GM18507 (cell line): ENCODE data around the gene ILKAP.
"Not testable (repeated sequence)": the region's sequence is repeated elsewhere in the genome, so short reads cannot be mapped to it uniquely, and the experiment has no call there.

Experiments used
- DNase-seq: peaks from one replicate; pipeline ENCODE4 v3.0.0; 2011; ENCODE audit warnings: low read depth; ENCODE audit not compliant: insufficient read length; ENCODE audit errors: extremely low spot score
- FAIRE-seq: peaks from 2 replicates; lab custom pipeline; 2011; peaks lifted over from hg19 to GRCh38; lab: Jason Lieb, UNC

Gene ILKAP

GRCh38 chr2:238207006-238207405 is 3.5 kb upstream of the ILKAP start:
- FAIRE-seq (no peak), DNase-seq (no peak)

DNA sequence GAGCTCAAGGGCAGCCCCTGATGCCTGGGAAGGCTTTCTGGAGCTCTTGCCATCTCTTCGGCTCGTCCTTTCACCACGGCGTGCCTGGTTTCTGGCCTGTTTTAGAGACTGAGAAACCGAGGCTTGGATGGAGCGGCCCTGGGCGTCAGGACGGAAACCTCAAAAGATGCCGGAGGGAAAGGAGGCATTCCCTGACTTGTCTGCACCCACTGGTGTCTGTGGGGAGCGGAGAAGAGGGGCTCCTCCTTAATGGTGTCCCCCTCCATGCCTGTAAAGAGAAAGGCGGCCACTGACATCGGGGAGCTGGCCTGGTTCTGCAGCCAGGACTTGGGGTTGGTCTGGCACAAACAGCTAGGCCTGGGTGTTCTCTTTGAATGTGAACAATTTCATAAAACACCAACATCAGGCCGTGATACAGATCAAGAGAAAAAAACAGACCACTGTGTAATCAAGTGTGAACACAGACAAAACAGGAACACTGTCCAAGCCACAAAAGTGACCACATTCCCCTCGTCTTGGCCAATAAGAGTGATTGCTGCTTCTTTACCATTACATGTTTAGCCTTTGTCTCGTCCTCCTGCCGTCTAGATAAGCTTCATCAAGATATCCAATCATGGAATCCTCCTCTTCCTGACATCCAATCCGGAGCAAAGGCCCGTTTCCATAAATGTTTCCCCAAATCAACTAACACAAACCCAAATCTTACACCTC is 633 bp upstream of the ILKAP start:
- no peak for FAIRE-seq
- no peak for DNase-seq

DNA sequence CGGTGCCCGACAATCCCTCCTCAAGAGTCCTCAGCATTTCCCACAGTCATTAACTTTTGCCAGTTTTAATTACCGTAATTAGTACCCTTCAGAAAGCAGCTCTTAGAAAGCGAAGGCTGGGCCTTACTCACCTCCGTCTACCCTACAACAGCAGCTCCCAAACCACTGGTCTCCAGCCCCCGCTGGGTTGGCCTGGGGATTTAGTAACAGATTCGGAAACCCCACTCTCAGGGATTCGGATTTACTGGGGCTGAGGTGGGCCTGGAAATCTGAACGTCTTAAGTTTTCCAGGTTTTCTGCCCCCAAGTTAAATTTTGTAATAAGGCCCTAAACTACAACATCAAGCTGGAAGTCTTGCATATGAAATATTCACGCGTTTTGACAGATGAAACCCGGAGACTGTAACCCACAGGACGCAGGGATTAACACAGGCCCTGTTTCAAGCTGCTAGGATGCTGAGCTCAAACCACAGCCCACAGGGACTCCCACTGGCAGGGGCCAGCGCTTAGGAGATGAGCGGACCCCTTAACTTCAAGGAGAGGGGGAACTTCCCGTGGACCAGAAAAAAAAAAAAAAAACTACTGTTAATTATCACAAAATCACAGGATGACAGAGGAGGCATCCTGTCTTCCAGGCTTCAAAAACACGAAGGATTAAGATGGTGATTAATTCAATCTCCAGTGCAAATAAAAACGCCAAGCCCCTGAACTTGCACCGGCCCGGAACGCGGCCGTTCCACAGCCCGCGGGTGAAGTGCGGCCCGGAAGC is 985 bp downstream of the ILKAP start:
- no peak for FAIRE-seq
- no peak for DNase-seq

- FAIRE-seq (no peak), DNase-seq (no peak)
Measured at GRCh38 chr2:238190445-238190844, 13.1 kb downstream of the ILKAP start.

DNA sequence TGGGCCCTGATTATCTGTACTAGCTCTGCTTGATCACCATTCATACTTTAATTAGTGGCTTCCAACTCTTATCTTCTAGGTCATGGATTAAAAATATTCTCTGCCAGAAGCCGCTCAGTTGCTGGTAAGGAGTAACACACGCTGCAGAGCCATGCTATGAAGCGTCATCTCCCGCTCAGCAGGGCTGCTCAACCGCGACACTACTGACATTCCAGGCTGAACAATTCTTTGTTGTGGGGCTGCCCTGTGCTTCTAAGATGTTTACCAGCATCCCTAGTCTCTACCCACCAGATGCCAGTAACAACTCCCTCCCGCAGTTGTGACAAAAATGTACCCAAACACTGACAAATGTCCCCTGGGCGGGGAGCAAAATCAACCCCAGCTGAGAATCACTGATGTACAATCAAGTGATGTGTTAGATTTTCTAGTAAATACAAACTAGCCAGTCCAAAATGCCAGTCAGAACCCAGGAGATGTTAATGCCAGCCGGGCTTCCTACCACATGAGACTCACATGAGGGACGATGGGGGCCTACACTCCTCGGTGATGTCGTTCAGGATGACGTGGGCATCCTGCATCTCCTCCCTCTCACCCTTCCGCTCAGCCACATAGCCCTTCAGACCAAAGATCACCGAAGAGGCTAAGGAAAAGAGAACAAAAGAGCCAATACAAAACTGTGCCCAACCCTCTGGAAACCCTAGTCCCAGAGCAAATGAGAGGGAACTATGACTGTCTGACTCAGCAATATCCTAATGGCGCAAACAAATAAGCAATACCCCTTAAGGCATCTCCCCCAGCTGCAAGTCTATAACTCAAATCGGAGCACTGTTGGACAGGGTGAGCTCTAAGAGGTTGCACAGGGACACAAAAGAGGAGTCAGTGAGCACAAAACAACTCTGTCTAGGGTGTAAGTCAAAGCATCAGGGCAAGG is 15.6 kb downstream of the ILKAP start:
- DNase-seq, result no peak
- FAIRE-seq, result no peak

DNA sequence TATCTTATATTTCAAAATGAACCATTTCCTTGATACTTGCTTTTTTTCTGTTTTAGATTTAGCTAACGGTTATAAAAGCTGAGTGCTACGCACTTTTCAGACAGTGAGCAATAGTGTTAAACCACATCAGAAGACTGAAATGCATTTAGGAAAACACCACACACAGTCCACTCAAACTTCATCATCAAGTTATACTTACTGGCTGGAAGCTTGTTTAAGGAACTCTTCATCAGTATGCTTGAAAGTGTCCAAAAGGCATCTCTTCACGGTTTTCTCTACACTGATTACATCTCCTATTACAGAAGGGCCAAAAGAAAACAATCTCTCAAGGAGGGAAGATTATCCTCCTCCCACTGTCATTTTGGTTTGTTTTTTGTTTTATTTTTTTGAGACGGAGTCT is 19.7 kb downstream of the ILKAP start:
- no peak for DNase-seq
- no peak for FAIRE-seq

GRCh38 chr2:238182362-238182761 is 21.1 kb downstream of the ILKAP start:
- DNase-seq, result no peak
- no peak for FAIRE-seq

GRCh38 chr2:238180554-238180953 is 22.9 kb downstream of the ILKAP start:
- no peak for DNase-seq
- no peak for FAIRE-seq

DNA sequence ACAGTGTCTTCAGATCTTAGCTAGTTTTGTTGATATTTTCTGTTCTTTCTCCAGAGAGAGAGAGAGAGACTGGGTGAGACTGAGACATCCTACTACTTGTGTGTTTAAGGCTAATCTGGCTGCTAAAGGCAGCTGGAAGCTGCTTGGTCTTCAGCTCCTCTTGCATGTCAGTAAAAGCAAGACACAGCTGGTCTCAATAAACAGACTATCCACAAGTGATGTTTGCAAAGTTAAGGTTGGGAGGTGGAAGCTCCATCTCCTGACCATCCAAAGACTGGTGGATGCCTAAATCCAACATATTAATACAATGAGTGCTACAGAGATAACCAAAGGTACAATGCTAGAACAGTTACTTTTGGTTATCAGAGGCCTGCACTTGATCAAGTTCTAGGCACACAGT is 26.9 kb downstream of the ILKAP start:
- DNase-seq, result no peak
- no peak for FAIRE-seq

DNA sequence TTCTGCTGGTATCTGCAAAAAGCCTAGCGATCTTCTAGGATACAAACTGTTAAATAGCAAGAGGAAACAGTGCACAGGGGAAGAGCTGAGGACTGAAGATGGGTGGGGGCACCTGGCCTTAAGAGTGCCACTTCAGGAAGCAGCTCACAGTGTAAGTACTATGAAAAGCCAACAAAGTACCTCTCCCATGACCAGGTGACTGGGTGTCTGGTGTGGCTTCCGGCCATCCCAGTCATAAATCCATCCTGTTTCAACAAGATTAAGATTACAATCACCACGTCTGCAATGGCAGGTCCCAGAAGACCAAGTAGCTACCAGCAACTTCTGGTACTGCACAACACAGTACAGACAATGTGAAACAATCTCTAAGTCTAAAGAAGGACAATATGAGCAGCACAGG is 28.8 kb downstream of the ILKAP start:
- no peak for FAIRE-seq
- no peak for DNase-seq

- no peak for FAIRE-seq
- no peak for DNase-seq
Measured at GRCh38 chr2:238174291-238174690, 29.2 kb downstream of the ILKAP start.

DNA sequence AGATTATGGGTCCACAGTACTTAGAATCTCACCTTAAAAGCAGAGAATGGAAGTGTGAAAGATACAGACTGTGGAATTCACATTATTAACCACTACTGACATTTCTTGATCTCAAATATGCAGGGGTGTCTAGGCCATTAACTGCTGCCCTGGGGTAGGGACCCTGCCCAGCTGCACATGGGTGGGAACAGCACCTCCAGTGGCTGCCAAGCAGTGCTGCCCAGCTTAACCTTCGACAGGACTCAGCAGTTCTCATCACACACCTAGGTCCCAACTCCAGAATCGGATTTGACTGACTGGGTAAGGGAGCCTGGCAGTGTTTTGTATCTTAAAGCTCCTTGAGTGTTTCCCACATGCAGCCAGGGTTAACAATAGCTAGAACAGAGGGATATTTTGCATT is 29.8 kb downstream of the ILKAP start:
- no peak for DNase-seq
- no peak for FAIRE-seq

GRCh38 chr2:238172439-238172838 is 31.1 kb downstream of the ILKAP start:
- FAIRE-seq, result no peak

GRCh38 chr2:238171575-238172187 is 31.8 kb downstream of the ILKAP start:
- FAIRE-seq (no peak), DNase-seq (no peak)

More at GRCh38 chr2:238172439-238172838, 31.1 kb downstream of the ILKAP start:
- DNase-seq, result no peak

GRCh38 chr2:238171072-238171431 is 32.4 kb downstream of the ILKAP start:
- DNase-seq, FAIRE-seq: not testable (repeated sequence)

DNA sequence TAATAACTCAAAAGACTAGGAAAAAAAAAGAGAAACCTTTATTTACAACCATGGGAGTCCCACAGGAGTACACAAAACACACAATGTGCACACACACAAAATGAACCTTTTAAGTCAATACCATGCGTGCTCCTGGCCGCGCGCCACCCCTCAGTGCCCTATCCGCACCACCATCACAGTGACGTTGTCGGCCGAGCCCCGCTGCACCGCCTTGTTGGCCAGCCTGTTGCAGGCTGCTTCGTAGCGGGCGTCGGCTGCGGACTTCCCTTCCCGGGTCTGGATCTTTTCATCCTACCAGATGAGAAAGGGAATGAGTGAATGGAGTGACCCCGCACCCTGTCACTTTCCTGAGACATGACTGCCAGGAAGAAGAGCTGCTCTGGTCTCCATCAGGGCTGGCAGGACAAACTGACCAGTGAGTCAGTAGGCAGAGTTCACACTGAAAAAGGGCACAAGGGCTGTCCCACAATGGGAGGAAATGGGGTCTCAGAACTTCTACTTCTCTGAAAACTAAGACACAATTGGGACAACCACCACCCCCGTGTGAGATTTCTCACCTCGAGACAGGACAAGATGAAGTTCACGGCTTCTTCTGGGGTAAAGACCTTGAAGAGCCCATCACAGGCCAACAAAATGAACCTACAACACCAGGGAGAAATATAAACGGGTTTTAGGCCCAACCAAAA is 33.0 kb downstream of the ILKAP start:
- DNase-seq (no peak), FAIRE-seq (no peak)

DNA sequence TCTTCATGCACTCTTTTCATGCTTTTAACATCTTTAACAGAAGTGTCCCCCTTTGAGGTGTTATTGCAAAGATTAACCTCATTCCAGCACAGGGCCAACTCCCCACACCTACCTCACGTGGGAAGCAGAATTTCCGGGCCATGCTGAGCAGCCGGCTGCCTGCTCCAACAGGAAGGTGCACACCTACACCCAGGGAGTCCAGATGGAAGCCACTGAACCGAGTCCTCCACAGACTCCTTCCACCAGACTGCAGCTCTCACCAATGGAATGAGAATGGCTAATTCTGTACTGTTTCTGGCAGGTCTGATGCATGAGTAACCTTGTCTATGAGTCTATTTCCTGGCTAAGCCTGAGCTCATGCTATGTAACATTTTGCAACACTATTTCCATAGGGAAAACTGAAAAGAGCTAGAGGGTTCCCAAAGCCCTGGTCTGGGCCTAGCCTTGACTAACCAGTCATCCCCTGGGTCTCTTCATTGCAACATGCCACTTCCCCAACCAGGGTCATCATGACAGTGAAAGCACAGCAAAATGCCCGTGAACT is 33.7 kb downstream of the ILKAP start:
- no peak for DNase-seq
- no peak for FAIRE-seq

- DNase-seq, result no peak
- FAIRE-seq, result no peak
Measured at GRCh38 chr2:238169048-238169707, 34.3 kb downstream of the ILKAP start.
